Kidney capillary endothelial cell (primary cell): ENCODE measurements around the gene SINHCAF.

Experiments used
- DNase-seq: peaks from one replicate; pipeline ENCODE4 v3.0.0-alpha.2; 2018; ENCODE audit warnings: low spot score

SINHCAF gene

GRCh38 chr12:31232361-31232965 is 93.5 kb downstream of the SINHCAF start:
- no peak for DNase-seq

- DNase-seq = no peak
Observed at GRCh38 chr12:31231611-31232360, 94.2 kb downstream of the SINHCAF start.
